ENCODE results near the gene APBA1. TPM values are rescaled to one million over a fixed set of nuclear protein-coding genes. Genes with fewer than 3 reads are reported as not detected.
A peak's percentile ranks its signal among the peaks of the same experiment; 100 is the strongest.

APBA1 gene
- polyA plus RNA-seq, 1 of the 3 experiments (the other 2 are of a cell fraction), result 3.1 TPM

- no peaks in the 10 kb centered on the region for H3F3A ChIP-seq (replicated peaks; ENCODE audit: insufficient read depth)
- H3K9me2 ChIP-seq, result no peaks in the 10 kb centered on the region
- H3K79me2 ChIP-seq (ENCODE audit: insufficient read depth), result peaks cover 6% of the 10 kb centered on the region; the same call in 1 of the 2 replicates
- ChIA-PET CTCF (interaction anchor here (1.0 to 2.1 kb wide), 2 partner anchors 16 to 28 kb away, joined by 3 to 6 read pairs; no protein-coding TSS in a partner anchor), POLR2A (no interaction called here)
- no peaks in the 10 kb centered on the region for H3K9me3 ChIP-seq
- TF ChIP-seq FOXM1 (IDR thresholded peaks at IDR 0.05; ENCODE audit: low read depth) (no peak), GABPA (IDR thresholded peaks at IDR 0.05; ENCODE audit: low read depth) (no peak), FOSL2 (IDR thresholded peaks at IDR 0.05; ENCODE audit: borderline replicate concordance, low read depth) (no peak), RXRA (IDR thresholded peaks at IDR 0.05; ENCODE audit: borderline replicate concordance, low read depth) (no peak), MEF2A (IDR thresholded peaks at IDR 0.05; ENCODE audit: borderline replicate concordance, low read depth) (no peak), CTCF (IDR thresholded peaks at IDR 0.05) (no peak), USF1 (IDR thresholded peaks at IDR 0.05; ENCODE audit: borderline replicate concordance, low read depth) (no peak), YY1 (IDR thresholded peaks at IDR 0.05; ENCODE audit: low read depth) (no peak)
- no peaks in the 10 kb centered on the region for H3K27me3 ChIP-seq (ENCODE audit: insufficient read depth)
- no peak overlapping the region for H2AFZ ChIP-seq (ENCODE audit: low read depth)
- H3K27ac ChIP-seq (ENCODE audit: low read depth in 2 of 2, low read length in 1 of 2), result no peak overlapping the region
- H4K20me1 ChIP-seq (ENCODE audit: insufficient read depth), result no peaks in the 10 kb centered on the region
- no peak overlapping the region for H3K4me3 ChIP-seq (ENCODE audit: low read depth in 2 of 2, low read length in 1 of 2)
- H3K9ac ChIP-seq, result no peak overlapping the region
- H3K4me2 ChIP-seq, result no peak overlapping the region
- H3K4me1 ChIP-seq (ENCODE audit: control insufficient read depth in 1 of 2, insufficient read depth in 2 of 2, low read depth in 1 of 2, low read length in 1 of 2), result peaks cover 2 to 9% of the 10 kb centered on the region in 2 experiments; a peak in 3 of 4 replicates
- peaks cover 0 to 4% of the 10 kb centered on the region in 2 experiments for H3K36me3 ChIP-seq (replicated peaks in 1 of 2; ENCODE audit: control insufficient read depth in 1 of 2, insufficient read depth in 2 of 2, low read length in 1 of 2)
- DNase-seq, result no peak
Measured at GRCh38 chr9:69657269-69657668, 14.9 kb downstream of the APBA1 start.

GRCh38 chr9:69655065-69655464, 17.1 kb downstream of the APBA1 start:
- Histone ChIP-seq H3K79me2 (ENCODE audit: insufficient read depth) (peaks cover 25% of the 10 kb centered on the region; the same call in 1 of the 2 replicates), H3K27ac (ENCODE audit: low read depth in 2 of 2, low read length in 1 of 2) (no peak overlapping the region), H3K36me3 (replicated peaks in 1 of 2; ENCODE audit: control insufficient read depth in 1 of 2, insufficient read depth in 2 of 2, low read length in 1 of 2) (peaks cover 0 to 4% of the 10 kb centered on the region in 2 experiments), H3K9ac (no peak overlapping the region), H3K4me3 (ENCODE audit: low read depth in 2 of 2, low read length in 1 of 2) (no peak overlapping the region), H3K27me3 (ENCODE audit: insufficient read depth) (no peaks in the 10 kb centered on the region), H3K4me2 (no peak overlapping the region), H3K4me1 (ENCODE audit: control insufficient read depth in 1 of 2, insufficient read depth in 2 of 2, low read depth in 1 of 2, low read length in 1 of 2) (peaks cover 0 to 2% of the 10 kb centered on the region in 2 experiments; a peak in 2 of 4 replicates), H4K20me1 (ENCODE audit: insufficient read depth) (no peaks in the 10 kb centered on the region), H3K9me2 (no peaks in the 10 kb centered on the region), H2AFZ (ENCODE audit: low read depth) (no peak overlapping the region), H3K9me3 (no peaks in the 10 kb centered on the region), H3F3A (replicated peaks; ENCODE audit: insufficient read depth) (peaks cover 1% of the 10 kb centered on the region)
- TF ChIP-seq EZH2phosphoT487 (IDR thresholded peaks at IDR 0.05; ENCODE audit: borderline replicate concordance, low read depth) (no peak), CTCF (IDR thresholded peaks at IDR 0.05) (peak; percentile 32; the same call in 1 of the 2 replicates)
- ChIA-PET POLR2A (no interaction called here), CTCF (interaction anchor here (0.9 to 1.8 kb wide), 4 partner anchors 9 to 277 kb away, joined by 3 to 9 read pairs (median 6); no protein-coding TSS in a partner anchor)
- DNase-seq, result no peak
- WGBS (ENCODE audit: low lambda C conversion rate), result 85% methylated on average over 2 of the region's 2 CpGs
